Endothelial cell of umbilical vein (primary cell): ENCODE results near the gene PLPP3.

ENCODE experiments used
- JUN ChIP-seq: IDR thresholded peaks from 2 replicates; pipeline ENCODE4 v1.6.1; 2011; ENCODE audit warnings: borderline replicate concordance, low read depth; ENCODE audit not compliant: insufficient read length, insufficient read depth
- POLR2AphosphoS5 ChIP-seq: IDR thresholded peaks from 2 replicates; pipeline ENCODE4 v1.6.1; 2012; ENCODE audit warnings: low read depth, mild to moderate bottlenecking, control low read depth, low read length, moderate library complexity; ENCODE audit not compliant: insufficient read depth
- TF ChIP-seq, protein P1 (sequence below), 2 donors: IDR thresholded peaks; 1 replicate in 1 of 2; 2 replicates in 1 of 2; pipeline ENCODE4 v1.5.1; 2011; ENCODE audit warnings: low read length in 2 of 2, mild to moderate bottlenecking in 2 of 2, moderate library complexity in 2 of 2, control low read depth in 1 of 2, inconsistent platforms in 1 of 2, low read depth in 1 of 2; ENCODE audit not compliant: insufficient read depth in 1 of 2; ENCODE audit errors: extremely low read depth in 1 of 2

DNA sequence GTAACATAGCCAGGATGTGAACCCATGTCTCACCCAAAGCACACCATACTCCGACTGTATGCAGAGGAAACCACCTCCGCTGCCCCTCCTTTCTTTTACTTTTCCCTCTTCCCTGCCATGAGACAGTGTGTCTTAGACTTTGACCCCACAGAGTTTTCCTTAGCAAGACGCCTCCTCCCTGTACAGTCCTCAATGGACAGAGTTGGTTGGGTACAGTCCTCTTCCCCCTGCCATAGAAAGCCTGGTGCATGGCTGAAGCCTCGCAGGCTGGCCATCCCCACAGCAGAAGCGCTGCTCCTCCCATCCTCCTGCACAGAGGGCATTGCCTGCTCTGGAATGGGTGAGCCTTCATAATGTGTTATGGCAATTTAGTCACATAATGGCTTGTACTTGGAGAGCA, 127.9 kb downstream of the PLPP3 start:
- TF ChIP-seq JUN (no peak), POLR2AphosphoS5 (no peak)
- TF ChIP-seq, protein P1, sequence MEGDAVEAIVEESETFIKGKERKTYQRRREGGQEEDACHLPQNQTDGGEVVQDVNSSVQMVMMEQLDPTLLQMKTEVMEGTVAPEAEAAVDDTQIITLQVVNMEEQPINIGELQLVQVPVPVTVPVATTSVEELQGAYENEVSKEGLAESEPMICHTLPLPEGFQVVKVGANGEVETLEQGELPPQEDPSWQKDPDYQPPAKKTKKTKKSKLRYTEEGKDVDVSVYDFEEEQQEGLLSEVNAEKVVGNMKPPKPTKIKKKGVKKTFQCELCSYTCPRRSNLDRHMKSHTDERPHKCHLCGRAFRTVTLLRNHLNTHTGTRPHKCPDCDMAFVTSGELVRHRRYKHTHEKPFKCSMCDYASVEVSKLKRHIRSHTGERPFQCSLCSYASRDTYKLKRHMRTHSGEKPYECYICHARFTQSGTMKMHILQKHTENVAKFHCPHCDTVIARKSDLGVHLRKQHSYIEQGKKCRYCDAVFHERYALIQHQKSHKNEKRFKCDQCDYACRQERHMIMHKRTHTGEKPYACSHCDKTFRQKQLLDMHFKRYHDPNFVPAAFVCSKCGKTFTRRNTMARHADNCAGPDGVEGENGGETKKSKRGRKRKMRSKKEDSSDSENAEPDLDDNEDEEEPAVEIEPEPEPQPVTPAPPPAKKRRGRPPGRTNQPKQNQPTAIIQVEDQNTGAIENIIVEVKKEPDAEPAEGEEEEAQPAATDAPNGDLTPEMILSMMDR (IDR thresholded peaks at IDR 0.05; ENCODE audit: extremely low read depth in 1 of 2, insufficient read depth in 1 of 2, low read depth in 1 of 2, low read length in 2 of 2) = no peak
